ENCODE data around the gene SHMT2. TPM values are rescaled to one million over a fixed set of nuclear protein-coding genes. Genes with fewer than 3 reads are reported as not detected.

Gene SHMT2
- total RNA-seq, 1 donor from 2014 or later, result 490 TPM

DNA sequence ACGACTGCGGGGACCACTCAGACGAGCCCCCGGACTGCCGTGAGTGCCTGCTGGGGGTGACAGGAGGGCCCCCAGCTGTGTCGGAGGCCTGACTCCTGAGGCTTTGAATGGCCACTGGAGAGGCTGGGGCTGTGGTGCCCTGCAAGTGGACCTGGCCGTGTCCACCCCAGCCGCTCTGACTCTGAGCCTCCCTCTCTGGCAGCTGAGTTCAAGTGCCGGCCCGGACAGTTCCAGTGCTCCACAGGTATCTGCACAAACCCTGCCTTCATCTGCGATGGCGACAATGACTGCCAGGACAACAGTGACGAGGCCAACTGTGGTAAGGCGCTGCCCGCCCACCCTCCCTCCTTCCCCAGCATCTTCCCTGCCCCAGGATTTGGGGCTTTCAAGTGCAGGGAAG is 29.0 kb upstream of the SHMT2 start:
- no peaks in the 10 kb centered on the region for H3K27me3 ChIP-seq (ENCODE audit: control insufficient read depth, insufficient read depth, low read length)
- H3K36me3 ChIP-seq (ENCODE audit: control insufficient read depth, insufficient read depth, low read length), result no peaks in the 10 kb centered on the region
- H3K4me3 ChIP-seq (ENCODE audit: low read depth, low read length), result no peak overlapping the region
- DNase-seq (ENCODE audit: low read depth), result no peak
- TF ChIP-seq, protein P1, sequence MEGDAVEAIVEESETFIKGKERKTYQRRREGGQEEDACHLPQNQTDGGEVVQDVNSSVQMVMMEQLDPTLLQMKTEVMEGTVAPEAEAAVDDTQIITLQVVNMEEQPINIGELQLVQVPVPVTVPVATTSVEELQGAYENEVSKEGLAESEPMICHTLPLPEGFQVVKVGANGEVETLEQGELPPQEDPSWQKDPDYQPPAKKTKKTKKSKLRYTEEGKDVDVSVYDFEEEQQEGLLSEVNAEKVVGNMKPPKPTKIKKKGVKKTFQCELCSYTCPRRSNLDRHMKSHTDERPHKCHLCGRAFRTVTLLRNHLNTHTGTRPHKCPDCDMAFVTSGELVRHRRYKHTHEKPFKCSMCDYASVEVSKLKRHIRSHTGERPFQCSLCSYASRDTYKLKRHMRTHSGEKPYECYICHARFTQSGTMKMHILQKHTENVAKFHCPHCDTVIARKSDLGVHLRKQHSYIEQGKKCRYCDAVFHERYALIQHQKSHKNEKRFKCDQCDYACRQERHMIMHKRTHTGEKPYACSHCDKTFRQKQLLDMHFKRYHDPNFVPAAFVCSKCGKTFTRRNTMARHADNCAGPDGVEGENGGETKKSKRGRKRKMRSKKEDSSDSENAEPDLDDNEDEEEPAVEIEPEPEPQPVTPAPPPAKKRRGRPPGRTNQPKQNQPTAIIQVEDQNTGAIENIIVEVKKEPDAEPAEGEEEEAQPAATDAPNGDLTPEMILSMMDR (IDR thresholded peaks at IDR 0.05; ENCODE audit: insufficient read depth, low read length, poor library complexity, severe bottlenecking), result no peak

DNA sequence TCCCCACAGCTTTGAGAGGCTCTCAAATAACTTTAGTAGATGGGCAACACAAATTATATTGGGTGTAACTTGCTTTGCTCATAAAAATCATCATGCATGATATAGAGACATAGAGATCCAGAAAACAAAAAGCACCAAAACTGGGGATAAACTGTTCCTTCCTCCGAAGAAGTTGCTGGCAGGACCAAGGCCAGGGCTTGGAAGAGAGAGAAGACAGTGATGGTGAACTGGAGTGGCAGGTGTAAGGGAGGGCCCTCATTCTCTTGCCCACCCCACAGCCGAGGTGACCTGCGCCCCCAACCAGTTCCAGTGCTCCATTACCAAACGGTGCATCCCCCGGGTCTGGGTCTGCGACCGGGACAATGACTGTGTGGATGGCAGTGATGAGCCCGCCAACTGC is 28.3 kb upstream of the SHMT2 start:
- TF ChIP-seq, protein P1 (IDR thresholded peaks at IDR 0.05; ENCODE audit: insufficient read depth, low read length, poor library complexity, severe bottlenecking), result no peak
- H3K36me3 ChIP-seq (ENCODE audit: control insufficient read depth, insufficient read depth, low read length), result peaks cover 2% of the 10 kb centered on the region
- no peak overlapping the region for H3K4me3 ChIP-seq (ENCODE audit: low read depth, low read length)
- no peaks in the 10 kb centered on the region for H3K27me3 ChIP-seq (ENCODE audit: control insufficient read depth, insufficient read depth, low read length)
- DNase-seq (ENCODE audit: low read depth), result no peak

DNA sequence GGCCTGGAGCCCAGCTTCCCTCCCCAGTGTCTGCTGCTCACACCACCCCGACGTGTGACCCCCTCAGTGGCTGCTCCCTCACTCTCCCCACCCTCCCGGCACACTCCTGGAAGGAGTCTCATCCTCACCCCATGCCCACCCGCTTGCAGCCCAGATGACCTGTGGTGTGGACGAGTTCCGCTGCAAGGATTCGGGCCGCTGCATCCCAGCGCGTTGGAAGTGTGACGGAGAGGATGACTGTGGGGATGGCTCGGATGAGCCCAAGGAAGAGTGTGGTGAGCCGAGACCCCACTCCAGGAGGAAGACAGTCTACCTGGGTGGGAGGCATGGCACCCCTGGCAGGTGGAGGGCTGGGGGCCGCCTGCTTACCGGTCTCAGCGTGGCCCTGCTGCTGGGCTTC is 27.9 kb upstream of the SHMT2 start:
- H3K4me3 ChIP-seq (ENCODE audit: low read depth, low read length), result no peak overlapping the region
- H3K27me3 ChIP-seq (ENCODE audit: control insufficient read depth, insufficient read depth, low read length), result no peaks in the 10 kb centered on the region
- TF ChIP-seq, protein P1 (IDR thresholded peaks at IDR 0.05; ENCODE audit: insufficient read depth, low read length, poor library complexity, severe bottlenecking), result no peak
- H3K36me3 ChIP-seq (ENCODE audit: control insufficient read depth, insufficient read depth, low read length), result peaks cover 2% of the 10 kb centered on the region
- no peak for DNase-seq (ENCODE audit: low read depth)

DNA sequence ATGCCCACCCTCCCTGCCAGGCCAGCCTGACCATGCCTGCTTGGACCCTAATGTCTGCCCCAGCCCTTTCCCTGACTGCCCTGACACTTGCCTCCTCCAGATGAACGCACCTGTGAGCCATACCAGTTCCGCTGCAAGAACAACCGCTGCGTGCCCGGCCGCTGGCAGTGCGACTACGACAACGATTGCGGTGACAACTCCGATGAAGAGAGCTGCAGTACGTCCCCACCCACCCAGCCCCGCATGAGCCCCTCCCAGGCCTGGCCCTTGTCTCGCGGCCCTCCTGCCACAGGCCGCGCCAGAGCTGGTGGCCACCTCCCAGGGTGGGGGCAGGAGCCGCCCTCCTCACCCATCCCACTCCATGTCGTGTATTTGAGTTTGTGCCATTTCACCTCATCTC is 27.2 kb upstream of the SHMT2 start:
- no peak for DNase-seq (ENCODE audit: low read depth)

DNA sequence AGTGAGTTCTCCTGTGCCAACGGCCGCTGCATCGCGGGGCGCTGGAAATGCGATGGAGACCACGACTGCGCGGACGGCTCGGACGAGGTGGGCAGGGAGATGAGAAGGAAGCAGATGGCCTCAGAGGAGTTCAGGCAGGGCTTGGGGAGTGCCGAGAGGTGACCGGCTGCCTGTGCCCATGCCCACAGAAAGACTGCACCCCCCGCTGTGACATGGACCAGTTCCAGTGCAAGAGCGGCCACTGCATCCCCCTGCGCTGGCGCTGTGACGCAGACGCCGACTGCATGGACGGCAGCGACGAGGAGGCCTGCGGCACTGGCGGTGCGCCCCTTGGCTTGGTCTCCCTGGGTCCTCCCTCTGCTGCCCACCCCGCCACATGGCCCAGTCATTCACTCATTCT is 26.3 kb upstream of the SHMT2 start:
- no peak for DNase-seq (ENCODE audit: low read depth)
- H3K27me3 ChIP-seq (ENCODE audit: control insufficient read depth, insufficient read depth, low read length), result no peaks in the 10 kb centered on the region
- peaks cover 2% of the 10 kb centered on the region for H3K36me3 ChIP-seq (ENCODE audit: control insufficient read depth, insufficient read depth, low read length)
- TF ChIP-seq, protein P1 (IDR thresholded peaks at IDR 0.05; ENCODE audit: insufficient read depth, low read length, poor library complexity, severe bottlenecking), result no peak
- no peak overlapping the region for H3K4me3 ChIP-seq (ENCODE audit: low read depth, low read length)

More for the DNA sequence above, 27.2 kb upstream of the SHMT2 start:
- TF ChIP-seq, protein P1 (IDR thresholded peaks at IDR 0.05; ENCODE audit: insufficient read depth, low read length, poor library complexity, severe bottlenecking), result no peak
- peaks cover 2% of the 10 kb centered on the region for H3K36me3 ChIP-seq (ENCODE audit: control insufficient read depth, insufficient read depth, low read length)
- no peak overlapping the region for H3K4me3 ChIP-seq (ENCODE audit: low read depth, low read length)
- no peaks in the 10 kb centered on the region for H3K27me3 ChIP-seq (ENCODE audit: control insufficient read depth, insufficient read depth, low read length)

DNA sequence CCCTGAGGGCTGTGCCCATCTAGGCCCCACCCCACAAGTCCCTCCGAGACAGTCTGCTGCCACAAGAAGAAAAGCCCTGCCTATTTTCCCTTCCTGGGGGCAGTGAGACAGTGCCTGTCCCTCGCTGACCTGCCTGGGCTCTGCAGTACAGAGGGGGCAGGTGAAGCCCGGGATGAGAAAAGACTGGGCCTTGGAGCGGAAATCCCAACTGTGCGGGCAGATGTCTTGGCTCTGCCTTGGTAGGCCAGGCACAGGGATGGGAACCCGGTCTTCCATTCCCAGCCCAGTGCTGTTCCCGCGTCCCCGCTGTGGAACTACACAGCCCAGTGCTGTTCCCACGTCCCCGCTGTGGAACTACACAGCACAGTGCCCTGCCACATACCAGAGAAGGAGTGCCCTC is 25.7 kb upstream of the SHMT2 start:
- Histone ChIP-seq H3K4me3 (ENCODE audit: low read depth, low read length) (no peak overlapping the region), H3K36me3 (ENCODE audit: control insufficient read depth, insufficient read depth, low read length) (peaks cover 2% of the 10 kb centered on the region), H3K27me3 (ENCODE audit: control insufficient read depth, insufficient read depth, low read length) (no peaks in the 10 kb centered on the region)
- TF ChIP-seq, protein P1 (IDR thresholded peaks at IDR 0.05; ENCODE audit: insufficient read depth, low read length, poor library complexity, severe bottlenecking), result no peak
- DNase-seq (ENCODE audit: low read depth), result no peak
